ENCODE data around the gene CDC42EP3.

DNA sequence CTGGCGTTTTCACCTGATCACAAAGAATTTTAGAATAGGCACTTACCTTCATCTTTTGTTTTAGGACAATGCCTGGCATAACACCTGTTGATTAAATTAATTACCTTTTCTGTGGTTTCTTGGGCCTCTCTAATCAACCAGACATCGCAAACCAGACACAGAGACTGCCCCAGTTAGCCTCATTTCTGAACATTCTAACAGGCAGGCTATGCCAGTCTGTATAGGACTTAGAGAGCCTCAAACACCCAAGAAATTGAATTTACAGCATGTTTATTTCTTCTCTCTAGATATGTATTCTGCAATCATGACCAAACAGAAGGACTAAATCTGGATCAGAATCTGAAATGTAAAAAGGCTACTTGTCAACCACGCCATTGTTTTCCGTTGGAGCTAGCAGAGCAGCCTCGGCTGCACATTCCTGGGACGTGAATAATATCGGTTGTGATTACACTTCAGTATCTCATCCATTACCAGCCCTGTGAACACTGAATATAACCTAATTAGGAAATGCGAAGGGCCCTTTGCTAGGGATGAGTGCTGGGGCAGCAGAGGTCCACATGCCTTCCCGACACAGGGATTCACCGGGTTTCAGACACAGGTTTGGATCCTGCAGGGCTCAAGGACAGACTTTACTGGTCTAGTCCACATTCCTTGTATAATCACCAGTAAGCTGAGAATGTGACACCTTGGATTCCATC, 17.5 kb upstream of the CDC42EP3 start:
- TF ChIP-seq, protein P1, sequence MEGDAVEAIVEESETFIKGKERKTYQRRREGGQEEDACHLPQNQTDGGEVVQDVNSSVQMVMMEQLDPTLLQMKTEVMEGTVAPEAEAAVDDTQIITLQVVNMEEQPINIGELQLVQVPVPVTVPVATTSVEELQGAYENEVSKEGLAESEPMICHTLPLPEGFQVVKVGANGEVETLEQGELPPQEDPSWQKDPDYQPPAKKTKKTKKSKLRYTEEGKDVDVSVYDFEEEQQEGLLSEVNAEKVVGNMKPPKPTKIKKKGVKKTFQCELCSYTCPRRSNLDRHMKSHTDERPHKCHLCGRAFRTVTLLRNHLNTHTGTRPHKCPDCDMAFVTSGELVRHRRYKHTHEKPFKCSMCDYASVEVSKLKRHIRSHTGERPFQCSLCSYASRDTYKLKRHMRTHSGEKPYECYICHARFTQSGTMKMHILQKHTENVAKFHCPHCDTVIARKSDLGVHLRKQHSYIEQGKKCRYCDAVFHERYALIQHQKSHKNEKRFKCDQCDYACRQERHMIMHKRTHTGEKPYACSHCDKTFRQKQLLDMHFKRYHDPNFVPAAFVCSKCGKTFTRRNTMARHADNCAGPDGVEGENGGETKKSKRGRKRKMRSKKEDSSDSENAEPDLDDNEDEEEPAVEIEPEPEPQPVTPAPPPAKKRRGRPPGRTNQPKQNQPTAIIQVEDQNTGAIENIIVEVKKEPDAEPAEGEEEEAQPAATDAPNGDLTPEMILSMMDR (IDR thresholded peaks at IDR 0.05): no peak
- no peak for TF ChIP-seq POLR2A (IDR thresholded peaks at IDR 0.05)
